BLaER1 treated with 17β-estradiol and CSF1 and Interleukin-3, amounts not matched to agents 10 nM and 100 nM (cell line): ENCODE results near the gene IQSEC3.

Experiments used
- H3K27ac ChIP-seq, 11 experiments: shearing (Covaris generic); formaldehyde crosslinking; 2 replicates each; pipeline ENCODE4 v1.8.1; 2022
- H3K27me3 ChIP-seq, 11 experiments: shearing (Covaris generic); formaldehyde crosslinking; 2 replicates each; pipeline ENCODE4 v1.8.1; 2022
- H3K36me3 ChIP-seq, 11 experiments: shearing (Covaris generic); formaldehyde crosslinking; 2 replicates each; pipeline ENCODE4 v1.8.1; 2022
- H3K4me1 ChIP-seq, 10 experiments: shearing (Covaris generic); formaldehyde crosslinking; 2 replicates each; pipeline ENCODE4 v1.8.1; 2022
- H3K4me2 ChIP-seq, 11 experiments: shearing (Covaris generic); formaldehyde crosslinking; 2 replicates each; pipeline ENCODE4 v1.8.1; 2022
- H3K4me3 ChIP-seq, 10 experiments: shearing (Covaris generic); formaldehyde crosslinking; 2 replicates each; pipeline ENCODE4 v1.8.1; 2022
- H3K9ac ChIP-seq, 11 experiments: shearing (Covaris generic); formaldehyde crosslinking; 2 replicates each; pipeline ENCODE4 v1.8.1; 2022
- H3K9me3 ChIP-seq, 11 experiments: shearing (Covaris generic); formaldehyde crosslinking; replicated peaks in 1 of 11; 2 replicates each; pipeline ENCODE4 v1.8.1; 2022
- H4K20me1 ChIP-seq, 11 experiments: shearing (Covaris generic); formaldehyde crosslinking; 2 replicates each; pipeline ENCODE4 v1.8.1; 2022
- Cebpa-rat ChIP-seq, 11 experiments: shearing (Covaris generic); IDR thresholded peaks; 2 replicates each; pipeline ENCODE4 v1.8.1; 2022

IQSEC3 gene

DNA sequence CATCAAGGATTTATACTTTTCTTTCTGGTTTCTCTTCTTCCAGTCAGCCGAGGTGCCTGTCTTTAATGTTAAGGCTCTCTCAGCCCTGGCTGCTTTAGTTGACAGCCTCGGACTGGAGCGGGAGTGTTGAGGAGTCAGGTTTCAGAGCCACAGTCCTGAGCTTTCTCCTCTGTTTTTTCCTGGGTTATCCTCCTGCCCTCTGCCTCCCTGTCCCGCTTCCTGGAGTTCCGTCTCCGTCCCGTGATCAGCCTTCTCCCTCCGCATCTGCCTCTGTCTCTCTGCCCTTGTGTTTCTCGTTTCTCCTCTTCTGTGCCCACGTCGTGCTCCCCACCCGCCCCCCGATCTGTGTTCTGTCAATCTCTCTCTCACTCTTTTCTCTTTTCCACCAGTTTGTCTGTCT lies 33.0 kb downstream of the IQSEC3 start:
- H3K36me3 ChIP-seq = no peaks in the 10 kb centered on the region
- no peak overlapping the region for H3K27ac ChIP-seq
- H3K27me3 ChIP-seq = no peaks in the 10 kb centered on the region
- no peaks in the 10 kb centered on the region for H4K20me1 ChIP-seq
- no peak overlapping the region for H3K9ac ChIP-seq
- peaks cover 0 to 12% (median 0%) of the 10 kb centered on the region in 11 experiments; a peak in 6 of 22 replicates for H3K9me3 ChIP-seq
- H3K4me2 ChIP-seq = no peak overlapping the region
- H3K4me3 ChIP-seq = no peak overlapping the region
- TF ChIP-seq Cebpa-rat (IDR thresholded peaks at IDR 0.05) = no peak
- peaks cover 8 to 32% (median 21%) of the 10 kb centered on the region in 10 experiments for H3K4me1 ChIP-seq

DNA sequence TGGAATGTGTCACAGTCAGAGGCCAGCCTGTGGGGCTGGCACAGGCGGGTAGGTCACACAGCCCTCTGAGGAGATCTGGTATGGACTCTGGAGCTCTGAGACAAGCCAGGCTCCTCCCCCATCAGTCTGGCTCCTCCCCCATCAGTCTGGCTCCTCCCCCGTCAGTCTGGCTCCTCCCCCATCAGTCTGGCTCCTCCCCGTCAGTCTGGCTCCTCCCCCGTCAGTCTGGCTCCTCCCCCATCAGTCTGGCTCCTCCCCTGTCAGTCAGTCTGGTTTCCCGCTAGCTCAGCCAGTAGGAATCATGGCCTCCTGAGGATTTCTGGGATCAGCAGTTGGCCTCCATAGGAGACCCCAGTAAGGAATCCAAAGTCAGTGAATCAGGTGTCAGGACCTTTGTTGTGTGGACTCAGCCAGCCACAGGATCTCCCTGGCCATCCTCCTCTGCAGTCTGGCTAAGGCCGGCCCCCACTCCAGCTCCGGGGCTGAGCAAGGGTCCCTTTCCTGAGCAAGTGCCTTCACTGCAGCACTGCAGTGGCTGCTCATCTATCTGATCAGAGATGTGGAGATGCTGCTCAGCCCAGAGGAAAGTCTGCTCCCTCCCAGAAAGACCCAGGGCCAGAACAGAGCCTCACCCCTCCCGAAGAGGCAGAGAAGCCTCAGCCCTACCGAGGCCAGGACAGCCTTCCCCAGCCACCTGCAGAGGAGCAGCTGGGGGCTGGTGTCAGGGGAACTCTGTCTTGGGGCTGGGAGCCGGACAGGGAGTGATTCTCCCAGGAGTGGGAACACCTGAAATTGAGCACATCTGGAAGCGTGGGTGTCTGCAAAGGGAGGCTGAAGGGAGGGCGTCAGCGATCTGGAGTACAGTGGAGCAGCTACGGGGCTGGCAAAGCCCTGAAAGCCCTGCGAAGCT lies 35.7 kb downstream of the IQSEC3 start:
- Histone ChIP-seq H3K4me3 (no peak overlapping the region), H3K9ac (no peak overlapping the region), H3K4me1 (peaks cover 30 to 58% (median 46%) of the 10 kb centered on the region in 10 experiments), H3K27me3 (no peaks in the 10 kb centered on the region), H3K4me2 (peak overlapping the region in 1 of 11 experiments; percentile 18; a peak in 1 of 22 replicates), H3K36me3 (no peaks in the 10 kb centered on the region), H3K27ac (peak overlapping the region in 1 of 11 experiments; percentile 18; a peak in 2 of 22 replicates), H3K9me3 (peaks cover 0 to 9% (median 0%) of the 10 kb centered on the region in 11 experiments; a peak in 4 of 22 replicates), H4K20me1 (no peaks in the 10 kb centered on the region)
- no peak for TF ChIP-seq Cebpa-rat (IDR thresholded peaks at IDR 0.05)

DNA sequence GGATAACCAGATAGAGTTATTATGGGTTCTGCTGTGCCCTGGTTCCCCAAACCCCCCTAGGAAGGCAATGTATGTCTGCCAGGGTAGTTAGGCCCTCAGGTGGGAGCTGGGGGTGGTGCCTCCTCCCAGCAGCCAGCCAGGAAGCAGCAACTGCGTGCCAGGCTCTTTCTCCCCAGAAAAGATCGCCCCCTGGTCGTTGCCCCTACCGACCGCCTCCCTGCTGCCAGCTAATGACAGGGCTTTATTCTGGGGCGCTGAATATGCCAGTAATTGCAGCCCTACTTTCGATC lies 36.3 kb downstream of the IQSEC3 start:
- Histone ChIP-seq H3K4me3 (no peak overlapping the region), H3K27ac (peak overlapping the region in 1 of 11 experiments; percentile 18; a peak in 2 of 22 replicates)

DNA sequence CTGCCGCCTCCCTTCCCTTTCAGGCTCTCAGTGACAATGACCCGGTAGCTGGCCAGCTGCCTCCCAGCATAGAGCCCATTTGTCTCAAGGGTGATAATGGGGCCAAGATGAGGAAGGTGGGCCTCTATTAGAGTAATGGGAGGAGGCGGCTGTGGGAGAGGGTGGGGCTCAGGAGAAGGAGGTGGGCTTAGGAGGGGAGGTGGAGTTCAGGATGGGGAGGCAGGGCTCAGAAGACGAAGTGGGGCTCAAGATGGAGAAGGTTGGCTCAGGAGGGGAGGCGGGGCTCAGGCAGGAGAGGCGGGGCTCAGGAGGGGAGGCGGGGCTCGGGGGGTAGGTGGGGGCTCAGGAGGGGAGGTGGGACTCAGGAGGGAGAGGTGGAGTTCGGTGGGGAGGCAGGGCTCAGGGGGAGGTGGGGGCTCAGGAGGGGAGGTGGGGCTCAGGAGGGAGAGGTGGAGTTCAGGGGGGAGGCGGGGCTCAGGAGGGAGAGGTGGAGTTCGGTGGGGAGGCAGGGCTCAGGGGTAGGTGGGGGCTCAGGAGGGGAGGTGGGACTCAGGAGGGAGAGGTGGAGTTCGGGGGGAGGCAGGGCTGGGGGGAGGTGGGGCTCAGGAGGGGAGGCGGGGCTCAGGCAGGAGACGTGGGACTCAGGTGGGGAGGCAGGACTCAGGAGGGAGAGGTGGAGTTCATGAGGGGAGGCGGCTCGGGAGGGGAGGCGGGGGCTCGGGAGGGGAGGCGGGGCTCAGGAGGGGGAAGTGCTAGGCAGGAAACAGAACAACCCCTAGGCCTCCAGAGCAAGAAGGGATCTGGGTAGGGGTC lies 36.8 kb downstream of the IQSEC3 start:
- TF ChIP-seq Cebpa-rat (IDR thresholded peaks at IDR 0.05) = no peak
- no peak overlapping the region for H3K4me3 ChIP-seq
- H3K4me1 ChIP-seq = peaks cover 29 to 49% (median 37%) of the 10 kb centered on the region in 10 experiments
- H3K27me3 ChIP-seq = no peaks in the 10 kb centered on the region
- H3K36me3 ChIP-seq = no peaks in the 10 kb centered on the region
- peak overlapping the region in 10 of 11 experiments; percentile 59 to 81 (median 72); a peak in 15 of 22 replicates for H3K4me2 ChIP-seq
- H3K27ac ChIP-seq = peak overlapping the region in 8 of 11 experiments; percentile 68 to 93 (median 83); a peak in 14 of 22 replicates
- peaks cover 0 to 9% (median 0%) of the 10 kb centered on the region in 11 experiments; a peak in 4 of 22 replicates for H3K9me3 ChIP-seq
- peak overlapping the region in 3 of 11 experiments; percentile 63 to 82 (median 80); a peak in 5 of 22 replicates for H3K9ac ChIP-seq
- no peaks in the 10 kb centered on the region for H4K20me1 ChIP-seq

More for the DNA sequence above, 36.3 kb downstream of the IQSEC3 start:
- peaks cover 30 to 52% (median 41%) of the 10 kb centered on the region in 10 experiments for H3K4me1 ChIP-seq
- peak overlapping the region in 1 of 11 experiments; percentile 18; a peak in 1 of 22 replicates for H3K4me2 ChIP-seq
- no peak overlapping the region for H3K9ac ChIP-seq
- TF ChIP-seq Cebpa-rat (IDR thresholded peaks at IDR 0.05) = no peak
- no peaks in the 10 kb centered on the region for H3K36me3 ChIP-seq
- peaks cover 0 to 9% (median 0%) of the 10 kb centered on the region in 11 experiments; a peak in 4 of 22 replicates for H3K9me3 ChIP-seq
- H4K20me1 ChIP-seq = no peaks in the 10 kb centered on the region
- no peaks in the 10 kb centered on the region for H3K27me3 ChIP-seq

DNA sequence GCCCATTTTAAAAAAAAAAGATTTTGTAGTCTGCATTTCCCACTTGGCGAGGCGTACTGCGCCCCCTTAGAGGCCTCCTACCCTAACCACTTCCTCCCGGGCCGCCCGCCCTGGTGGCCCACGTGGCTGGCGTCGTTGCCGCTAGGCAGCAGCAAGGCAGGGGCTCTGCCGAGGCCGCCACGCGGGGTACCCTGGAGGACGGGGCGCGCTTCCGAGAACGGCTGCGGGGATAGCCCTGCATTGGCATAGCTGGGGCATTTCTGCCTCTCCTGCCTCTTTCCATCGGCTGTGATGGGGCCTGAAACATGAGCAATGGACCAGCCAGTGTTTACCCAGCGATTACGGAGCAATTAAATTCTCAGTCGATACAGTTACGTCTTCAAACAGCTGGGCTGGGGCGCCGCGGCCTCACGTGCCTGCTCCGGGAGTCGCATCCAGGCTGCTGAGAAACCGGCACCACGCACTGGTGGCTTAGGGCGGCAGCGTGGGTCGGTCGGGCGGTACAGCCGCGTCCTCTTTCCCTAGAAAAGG lies 38.0 kb downstream of the IQSEC3 start:
- H3K4me2 ChIP-seq = peak overlapping the region; percentile 59 to 81 (median 72)
- peak overlapping the region in 10 of 11 experiments; percentile 44 to 93 (median 80); a peak in 20 of 22 replicates for H3K27ac ChIP-seq

DNA sequence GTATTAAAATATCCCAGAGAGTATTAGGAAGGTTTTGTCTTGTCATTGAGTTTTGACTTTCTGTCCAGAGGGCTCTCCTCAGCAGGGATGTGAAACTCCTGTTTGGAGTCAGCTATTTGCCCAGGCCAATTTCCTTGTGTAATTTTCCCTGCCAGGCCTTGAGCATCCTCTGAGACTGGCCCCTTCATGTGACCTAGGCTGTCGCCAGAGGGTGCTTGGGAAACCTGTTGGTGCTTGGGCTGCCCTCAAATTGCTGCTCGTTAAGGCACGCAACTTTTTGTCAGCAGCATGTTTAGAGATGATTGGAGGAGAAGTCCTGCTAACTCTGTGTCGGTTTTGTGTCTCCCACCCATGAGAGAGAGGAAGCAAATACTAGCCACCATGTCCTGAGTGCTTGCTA lies 39.1 kb downstream of the IQSEC3 start:
- Histone ChIP-seq H3K9ac (peak overlapping the region in 7 of 11 experiments; percentile 35 to 82 (median 72); a peak in 8 of 22 replicates), H3K27ac (peak overlapping the region in 8 of 11 experiments; percentile 68 to 93 (median 83); a peak in 16 of 22 replicates), H3K36me3 (no peaks in the 10 kb centered on the region), H3K4me3 (no peak overlapping the region), H3K4me2 (peak overlapping the region; percentile 59 to 81 (median 72)), H3K27me3 (no peaks in the 10 kb centered on the region), H3K4me1 (peaks cover 47 to 66% (median 54%) of the 10 kb centered on the region in 10 experiments), H4K20me1 (no peaks in the 10 kb centered on the region), H3K9me3 (peaks cover 0 to 9% (median 0%) of the 10 kb centered on the region in 11 experiments; a peak in 4 of 22 replicates)
- TF ChIP-seq Cebpa-rat (IDR thresholded peaks at IDR 0.05) = no peak

More for the DNA sequence above, 38.0 kb downstream of the IQSEC3 start:
- peak overlapping the region in 3 of 10 experiments; percentile 8 to 45 (median 21); a peak in 3 of 20 replicates for H3K4me3 ChIP-seq
- no peaks in the 10 kb centered on the region for H4K20me1 ChIP-seq
- H3K27me3 ChIP-seq = no peaks in the 10 kb centered on the region
- H3K9me3 ChIP-seq = peaks cover 0 to 9% (median 0%) of the 10 kb centered on the region in 11 experiments; a peak in 4 of 22 replicates
- TF ChIP-seq Cebpa-rat (IDR thresholded peaks at IDR 0.05) = no peak
- H3K36me3 ChIP-seq = no peaks in the 10 kb centered on the region
- peaks cover 42 to 58% (median 48%) of the 10 kb centered on the region in 10 experiments for H3K4me1 ChIP-seq
- peak overlapping the region; percentile 32 to 82 (median 60); a peak in 20 of 22 replicates for H3K9ac ChIP-seq

DNA sequence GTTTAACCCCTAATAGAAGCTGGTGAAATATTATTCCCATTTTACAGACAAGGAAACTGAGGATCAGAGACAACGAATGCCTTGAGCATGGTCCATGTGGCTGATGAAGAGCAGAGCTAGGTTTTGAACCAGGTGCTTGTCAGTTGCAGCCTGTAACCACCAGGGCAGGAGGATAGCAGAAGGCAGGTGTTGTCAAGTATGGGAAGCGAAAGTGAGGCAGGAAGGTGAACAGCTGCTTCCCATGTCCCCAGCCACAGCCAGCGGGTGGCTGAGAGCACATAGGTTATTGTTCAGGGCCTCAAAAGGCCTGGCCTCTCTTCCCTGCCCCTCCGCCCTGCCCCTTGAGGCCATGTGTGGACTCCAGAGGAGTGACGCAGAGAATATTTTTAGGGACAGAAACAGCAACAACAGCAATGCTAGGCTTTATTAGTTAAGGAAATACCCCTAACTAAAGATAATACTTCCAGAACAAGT lies 39.6 kb downstream of the IQSEC3 start:
- Histone ChIP-seq H3K9me3 (peaks cover 0 to 9% (median 0%) of the 10 kb centered on the region in 11 experiments; a peak in 4 of 22 replicates), H3K4me1 (peaks cover 47 to 66% (median 54%) of the 10 kb centered on the region in 10 experiments), H3K27ac (peak overlapping the region in 6 of 11 experiments; percentile 32 to 93 (median 88); a peak in 10 of 22 replicates), H3K36me3 (no peaks in the 10 kb centered on the region), H3K4me2 (peak overlapping the region; percentile 59 to 81 (median 72)), H3K4me3 (no peak overlapping the region), H3K27me3 (no peaks in the 10 kb centered on the region), H4K20me1 (no peaks in the 10 kb centered on the region), H3K9ac (0 out of 22 replicates have a peak overlapping the region, but pooled peaks of 2 of the 11 experiments have one; percentile 22 to 72)
- TF ChIP-seq Cebpa-rat (IDR thresholded peaks at IDR 0.05) = no peak

DNA sequence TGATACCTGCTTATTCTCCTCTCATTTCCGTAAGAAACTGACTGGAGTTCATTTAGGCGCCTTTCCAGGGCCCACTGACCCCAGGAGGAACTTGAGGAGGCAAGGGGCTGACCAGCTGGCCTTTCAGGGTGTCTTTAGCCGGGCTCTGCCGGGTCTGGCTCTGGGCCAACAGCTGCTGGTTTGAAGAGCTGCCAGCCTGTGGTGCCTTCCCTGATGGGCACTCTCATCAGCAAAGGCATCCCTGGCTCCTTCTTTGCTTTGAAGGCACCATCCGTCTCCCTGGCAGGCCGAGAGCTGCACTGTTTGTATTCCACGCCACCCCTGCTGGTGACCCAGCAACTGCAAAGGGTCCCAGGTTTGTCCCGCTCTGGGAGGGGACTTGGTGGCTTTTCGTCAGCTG lies 42.0 kb downstream of the IQSEC3 start:
- Histone ChIP-seq H3K4me3 (no peak overlapping the region), H3K9me3 (0 out of 22 replicates have a peak, but pooled peaks cover 0 to 3% (median 0%) of the 10 kb centered on the region in 11 experiments), H3K4me1 (peaks cover 51 to 72% (median 57%) of the 10 kb centered on the region in 10 experiments), H3K4me2 (peak overlapping the region; percentile 44 to 70 (median 54); a peak in 17 of 22 replicates), H3K27me3 (no peaks in the 10 kb centered on the region), H3K27ac (0 out of 22 replicates have a peak overlapping the region, but pooled peaks of 1 of the 11 experiments have one; percentile 1), H3K9ac (no peak overlapping the region), H3K36me3 (no peaks in the 10 kb centered on the region), H4K20me1 (no peaks in the 10 kb centered on the region)
- TF ChIP-seq Cebpa-rat (IDR thresholded peaks at IDR 0.05) = no peak
